HEK293 (cell line): ENCODE data around the gene PPHLN1.

Source experiments
- EGR2 ChIP-seq: fragments of 450-650 bp; formaldehyde crosslinking; IDR thresholded peaks from 2 replicates; pipeline ENCODE4 v1.5.1; 2016; ENCODE audit warnings: low read depth, missing biosample characterization, missing genetic modification characterization
- KLF1 ChIP-seq: fragments of 450-650 bp; formaldehyde crosslinking; IDR thresholded peaks from 2 replicates; pipeline ENCODE4 v1.5.1; 2016; ENCODE audit warnings: missing biosample characterization, missing genetic modification characterization
- PRDM10 ChIP-seq: fragments of 450-650 bp; formaldehyde crosslinking; IDR thresholded peaks from 2 replicates; pipeline ENCODE4 v1.5.1; 2016; ENCODE audit warnings: missing biosample characterization, missing genetic modification characterization
- SALL2 ChIP-seq: fragments of 450-650 bp; formaldehyde crosslinking; IDR thresholded peaks from 2 replicates; pipeline ENCODE4 v1.5.0; 2017; ENCODE audit warnings: missing biosample characterization, mild to moderate bottlenecking, missing genetic modification characterization, borderline replicate concordance
- TCF7L2 ChIP-seq: IDR thresholded peaks from 2 replicates; pipeline ENCODE4 v1.6.1; 2011; ENCODE audit warnings: low read depth, mild to moderate bottlenecking, inconsistent platforms, low read length, moderate library complexity, borderline replicate concordance
- ZFP3 ChIP-seq: fragments of 450-650 bp; formaldehyde crosslinking; IDR thresholded peaks from 2 replicates; pipeline ENCODE4 v1.5.1; 2016; ENCODE audit warnings: low read depth, missing biosample characterization, missing genetic modification characterization
- ZNF121 ChIP-seq: fragments of 450-650 bp; formaldehyde crosslinking; IDR thresholded peaks from 2 replicates; pipeline ENCODE4 v1.5.1; 2016; ENCODE audit warnings: missing biosample characterization, missing genetic modification characterization
- ZNF473 ChIP-seq: fragments of 450-650 bp; formaldehyde crosslinking; IDR thresholded peaks from 2 replicates; pipeline ENCODE4 v1.5.1; 2017; ENCODE audit warnings: missing biosample characterization, missing genetic modification characterization
- ZNF558 ChIP-seq: fragments of 450-650 bp; formaldehyde crosslinking; IDR thresholded peaks from 2 replicates; pipeline ENCODE4 v1.5.1; 2016; ENCODE audit warnings: missing biosample characterization, missing genetic modification characterization
- ZNF629 ChIP-seq: fragments of 450-650 bp; formaldehyde crosslinking; IDR thresholded peaks from 2 replicates; pipeline ENCODE4 v1.5.1; 2017; ENCODE audit warnings: missing biosample characterization, missing genetic modification characterization
- TF ChIP-seq, protein P1 (sequence below): fragments of 450-650 bp; formaldehyde crosslinking; IDR thresholded peaks from 2 replicates; pipeline ENCODE4 v1.5.1; 2016; ENCODE audit warnings: missing biosample characterization, missing genetic modification characterization
- TF ChIP-seq, protein P2 (sequence below): fragments of 450-650 bp; formaldehyde crosslinking; IDR thresholded peaks from 2 replicates; pipeline ENCODE4 v1.5.1; 2016; ENCODE audit warnings: missing biosample characterization, missing genetic modification characterization

GRCh38 chr12:42447371-42447786 is 121.4 kb downstream of the PPHLN1 start:
- TF ChIP-seq, protein P1, sequence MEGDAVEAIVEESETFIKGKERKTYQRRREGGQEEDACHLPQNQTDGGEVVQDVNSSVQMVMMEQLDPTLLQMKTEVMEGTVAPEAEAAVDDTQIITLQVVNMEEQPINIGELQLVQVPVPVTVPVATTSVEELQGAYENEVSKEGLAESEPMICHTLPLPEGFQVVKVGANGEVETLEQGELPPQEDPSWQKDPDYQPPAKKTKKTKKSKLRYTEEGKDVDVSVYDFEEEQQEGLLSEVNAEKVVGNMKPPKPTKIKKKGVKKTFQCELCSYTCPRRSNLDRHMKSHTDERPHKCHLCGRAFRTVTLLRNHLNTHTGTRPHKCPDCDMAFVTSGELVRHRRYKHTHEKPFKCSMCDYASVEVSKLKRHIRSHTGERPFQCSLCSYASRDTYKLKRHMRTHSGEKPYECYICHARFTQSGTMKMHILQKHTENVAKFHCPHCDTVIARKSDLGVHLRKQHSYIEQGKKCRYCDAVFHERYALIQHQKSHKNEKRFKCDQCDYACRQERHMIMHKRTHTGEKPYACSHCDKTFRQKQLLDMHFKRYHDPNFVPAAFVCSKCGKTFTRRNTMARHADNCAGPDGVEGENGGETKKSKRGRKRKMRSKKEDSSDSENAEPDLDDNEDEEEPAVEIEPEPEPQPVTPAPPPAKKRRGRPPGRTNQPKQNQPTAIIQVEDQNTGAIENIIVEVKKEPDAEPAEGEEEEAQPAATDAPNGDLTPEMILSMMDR: no peak
- TF ChIP-seq ZNF558 (tag by site-specific recombination) (no peak), ZNF121 (tag by site-specific recombination) (no peak), ZNF473 (tag by site-specific recombination) (no peak), PRDM10 (tag by site-specific recombination) (no peak), KLF1 (tag by site-specific recombination) (no peak), EGR2 (tag by site-specific recombination) (no peak), TCF7L2 (no peak), SALL2 (no peak), ZNF629 (tag by site-specific recombination) (no peak), ZFP3 (tag by site-specific recombination) (no peak)
- TF ChIP-seq, protein P2, sequence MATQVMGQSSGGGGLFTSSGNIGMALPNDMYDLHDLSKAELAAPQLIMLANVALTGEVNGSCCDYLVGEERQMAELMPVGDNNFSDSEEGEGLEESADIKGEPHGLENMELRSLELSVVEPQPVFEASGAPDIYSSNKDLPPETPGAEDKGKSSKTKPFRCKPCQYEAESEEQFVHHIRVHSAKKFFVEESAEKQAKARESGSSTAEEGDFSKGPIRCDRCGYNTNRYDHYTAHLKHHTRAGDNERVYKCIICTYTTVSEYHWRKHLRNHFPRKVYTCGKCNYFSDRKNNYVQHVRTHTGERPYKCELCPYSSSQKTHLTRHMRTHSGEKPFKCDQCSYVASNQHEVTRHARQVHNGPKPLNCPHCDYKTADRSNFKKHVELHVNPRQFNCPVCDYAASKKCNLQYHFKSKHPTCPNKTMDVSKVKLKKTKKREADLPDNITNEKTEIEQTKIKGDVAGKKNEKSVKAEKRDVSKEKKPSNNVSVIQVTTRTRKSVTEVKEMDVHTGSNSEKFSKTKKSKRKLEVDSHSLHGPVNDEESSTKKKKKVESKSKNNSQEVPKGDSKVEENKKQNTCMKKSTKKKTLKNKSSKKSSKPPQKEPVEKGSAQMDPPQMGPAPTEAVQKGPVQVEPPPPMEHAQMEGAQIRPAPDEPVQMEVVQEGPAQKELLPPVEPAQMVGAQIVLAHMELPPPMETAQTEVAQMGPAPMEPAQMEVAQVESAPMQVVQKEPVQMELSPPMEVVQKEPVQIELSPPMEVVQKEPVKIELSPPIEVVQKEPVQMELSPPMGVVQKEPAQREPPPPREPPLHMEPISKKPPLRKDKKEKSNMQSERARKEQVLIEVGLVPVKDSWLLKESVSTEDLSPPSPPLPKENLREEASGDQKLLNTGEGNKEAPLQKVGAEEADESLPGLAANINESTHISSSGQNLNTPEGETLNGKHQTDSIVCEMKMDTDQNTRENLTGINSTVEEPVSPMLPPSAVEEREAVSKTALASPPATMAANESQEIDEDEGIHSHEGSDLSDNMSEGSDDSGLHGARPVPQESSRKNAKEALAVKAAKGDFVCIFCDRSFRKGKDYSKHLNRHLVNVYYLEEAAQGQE (tag by site-specific recombination): no peak
